Dendritic cell treated with granulocyte-macrophage colony-stimulating factor and Interleukin-4, amounts not matched to agents 40 ng/mL and 50 ng/mL, for 4 days (primary cell): Measurements from ENCODE around the gene CASQ1.

Experiments used
- H3K27ac Mint-ChIP-seq: one replicate; pipeline ENCODE4 v1.8.0; 2022; ENCODE audit warnings: mild to moderate bottlenecking, mixed read lengths
- H3K27me3 Mint-ChIP-seq: one replicate; pipeline ENCODE4 v1.8.0; 2022; ENCODE audit warnings: mild to moderate bottlenecking, mixed read lengths
- H3K36me3 Mint-ChIP-seq: one replicate; pipeline ENCODE4 v1.8.0; 2022; ENCODE audit warnings: low read depth, mixed read lengths
- H3K4me1 Mint-ChIP-seq: one replicate; pipeline ENCODE4 v1.8.0; 2022; ENCODE audit warnings: low read depth, mixed read lengths
- H3K4me3 Mint-ChIP-seq: one replicate; pipeline ENCODE4 v1.8.0; 2022; ENCODE audit warnings: mild to moderate bottlenecking, moderate library complexity, mixed read lengths
- H3K9me3 Mint-ChIP-seq: one replicate; pipeline ENCODE4 v1.8.0; 2022; ENCODE audit warnings: mixed read lengths
- intact Hi-C: fragments of 100-400 bp; cut with micrococcal nuclease; formaldehyde crosslinking; loops from one replicate; pipeline ENCODE4 v1.15.0; 2022

Gene CASQ1

GRCh38 chr1:160161965-160162705, 28.2 kb upstream of the CASQ1 start:
- Mint-ChIP-seq H3K27ac (peak overlapping the region; percentile 58), H3K4me1 (peaks cover 56% of the 10 kb centered on the region), H3K27me3 (peaks cover 4% of the 10 kb centered on the region), H3K36me3 (no peaks in the 10 kb centered on the region), H3K4me3 (no peak overlapping the region), H3K9me3 (no peaks in the 10 kb centered on the region)
- intact Hi-C loops: loop anchor here (5.0 kb wide), 1 partner anchor 60 kb away; no protein-coding TSS in a partner anchor

DNA sequence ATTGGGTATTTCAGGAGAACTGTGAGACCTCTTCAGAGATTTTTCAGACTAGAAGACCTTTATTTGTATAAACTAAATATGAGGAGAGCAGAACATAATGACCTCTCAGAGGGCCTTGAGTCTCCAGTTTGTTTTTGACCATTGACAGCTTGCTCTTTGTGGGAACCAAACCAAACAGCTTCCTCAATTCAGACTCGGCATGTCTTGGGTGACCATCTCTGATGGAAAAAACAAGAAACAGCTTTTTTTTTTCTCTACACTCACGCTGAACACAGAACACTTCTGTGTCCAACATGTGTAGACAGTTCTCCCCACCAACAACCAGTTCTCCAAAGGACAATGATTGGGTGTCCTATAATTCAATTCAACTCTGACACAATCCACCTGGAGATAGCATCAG, 27.4 kb upstream of the CASQ1 start:
- H3K27ac Mint-ChIP-seq: peak overlapping the region; percentile 36

GRCh38 chr1:160163615-160164014, 26.8 kb upstream of the CASQ1 start:
- Mint-ChIP-seq H3K27me3 (peaks cover 8% of the 10 kb centered on the region), H3K4me1 (peaks cover 66% of the 10 kb centered on the region), H3K4me3 (no peak overlapping the region), H3K27ac (peak overlapping the region; percentile 36), H3K9me3 (no peaks in the 10 kb centered on the region), H3K36me3 (no peaks in the 10 kb centered on the region)
- intact Hi-C loops: loop anchor here (5.0 kb wide), 1 partner anchor 61 kb away; no protein-coding TSS in a partner anchor

More for the DNA sequence above, 27.4 kb upstream of the CASQ1 start:
- intact Hi-C loops: loop anchor here (5.0 kb wide), 1 partner anchor 61 kb away; no protein-coding TSS in a partner anchor
- no peaks in the 10 kb centered on the region for H3K9me3 Mint-ChIP-seq
- H3K27me3 Mint-ChIP-seq: peaks cover 7% of the 10 kb centered on the region
- H3K4me3 Mint-ChIP-seq: no peak overlapping the region
- peaks cover 64% of the 10 kb centered on the region for H3K4me1 Mint-ChIP-seq
- H3K36me3 Mint-ChIP-seq: no peaks in the 10 kb centered on the region

DNA sequence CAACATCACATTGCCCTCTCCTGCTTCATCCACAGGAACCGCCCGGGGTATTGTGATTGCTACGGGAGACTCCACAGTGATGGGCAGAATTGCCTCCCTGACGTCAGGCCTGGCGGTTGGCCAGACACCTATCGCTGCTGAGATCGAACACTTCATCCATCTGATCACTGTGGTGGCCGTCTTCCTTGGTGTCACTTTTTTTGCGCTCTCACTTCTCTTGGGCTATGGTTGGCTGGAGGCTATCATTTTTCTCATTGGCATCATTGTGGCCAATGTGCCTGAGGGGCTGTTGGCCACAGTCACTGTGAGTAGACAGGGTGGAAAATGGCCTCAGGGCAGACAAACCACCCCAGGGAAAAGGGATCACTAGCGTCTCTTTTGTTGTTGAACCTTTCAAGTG, 26.3 kb upstream of the CASQ1 start:
- peaks cover 11% of the 10 kb centered on the region for H3K27me3 Mint-ChIP-seq
- H3K9me3 Mint-ChIP-seq: no peaks in the 10 kb centered on the region
- H3K4me1 Mint-ChIP-seq: peaks cover 70% of the 10 kb centered on the region
- no peak overlapping the region for H3K4me3 Mint-ChIP-seq
- no peak overlapping the region for H3K27ac Mint-ChIP-seq
- intact Hi-C loops: loop anchor here (5.0 kb wide), 1 partner anchor 62 kb away; no protein-coding TSS in a partner anchor
- no peaks in the 10 kb centered on the region for H3K36me3 Mint-ChIP-seq

GRCh38 chr1:160166166-160166868, 24.1 kb upstream of the CASQ1 start:
- peaks cover 73% of the 10 kb centered on the region for H3K4me1 Mint-ChIP-seq
- H3K27me3 Mint-ChIP-seq: peaks cover 12% of the 10 kb centered on the region
- H3K9me3 Mint-ChIP-seq: no peaks in the 10 kb centered on the region
- intact Hi-C loops: no loop called here
- H3K36me3 Mint-ChIP-seq: no peaks in the 10 kb centered on the region
- H3K4me3 Mint-ChIP-seq: no peak overlapping the region
- no peak overlapping the region for H3K27ac Mint-ChIP-seq

DNA sequence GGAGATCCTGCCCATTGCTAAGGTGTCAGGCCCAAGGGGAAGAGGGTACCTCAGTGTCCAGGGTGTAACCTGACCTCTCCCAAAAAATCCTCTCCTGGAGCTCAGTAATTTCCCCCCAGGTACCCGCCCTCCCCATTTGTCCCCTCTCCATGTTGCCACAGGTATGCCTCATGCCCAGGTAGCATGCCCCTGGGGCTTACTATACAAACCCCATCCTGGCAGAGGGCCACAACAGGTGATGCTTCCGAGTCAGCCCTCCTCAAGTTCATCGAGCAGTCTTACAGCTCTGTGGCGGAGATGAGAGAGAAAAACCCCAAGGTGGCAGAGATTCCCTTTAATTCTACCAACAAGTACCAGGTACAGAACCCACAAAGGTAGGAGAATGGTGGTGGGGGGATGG, 23.3 kb upstream of the CASQ1 start:
- Mint-ChIP-seq H3K36me3 (no peaks in the 10 kb centered on the region), H3K27ac (no peak overlapping the region), H3K4me1 (peaks cover 66% of the 10 kb centered on the region), H3K4me3 (no peak overlapping the region), H3K9me3 (no peaks in the 10 kb centered on the region), H3K27me3 (peaks cover 13% of the 10 kb centered on the region)
- intact Hi-C loops: no loop called here

DNA sequence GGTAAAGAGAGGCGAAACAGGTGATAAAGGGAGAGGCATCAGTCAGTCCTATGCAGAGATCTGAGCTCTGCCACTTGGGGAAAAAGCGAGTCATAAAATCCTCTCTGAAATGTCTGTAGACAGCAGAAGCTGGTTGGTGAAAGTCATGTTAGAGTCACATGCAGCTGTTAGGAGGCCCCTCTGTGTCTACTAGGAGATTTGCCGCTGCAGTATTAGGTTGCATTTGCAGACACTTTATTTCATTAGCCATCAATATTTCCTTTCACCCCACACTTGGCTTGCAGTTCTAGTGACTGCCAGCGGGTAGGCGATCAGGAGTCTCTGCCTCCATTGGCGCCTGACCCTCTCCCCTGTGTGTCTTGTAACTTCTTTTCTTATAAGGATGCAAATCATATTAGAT, 22.8 kb upstream of the CASQ1 start:
- H3K4me3 Mint-ChIP-seq: no peak overlapping the region
- H3K9me3 Mint-ChIP-seq: no peaks in the 10 kb centered on the region
- no peak overlapping the region for H3K27ac Mint-ChIP-seq
- intact Hi-C loops: no loop called here
- peaks cover 14% of the 10 kb centered on the region for H3K27me3 Mint-ChIP-seq
- peaks cover 61% of the 10 kb centered on the region for H3K4me1 Mint-ChIP-seq
- H3K36me3 Mint-ChIP-seq: no peaks in the 10 kb centered on the region

- Mint-ChIP-seq H3K27me3 (peaks cover 14% of the 10 kb centered on the region), H3K27ac (no peak overlapping the region), H3K4me3 (no peak overlapping the region), H3K4me1 (peaks cover 56% of the 10 kb centered on the region), H3K9me3 (no peaks in the 10 kb centered on the region), H3K36me3 (no peaks in the 10 kb centered on the region)
- intact Hi-C loops: no loop called here
Observed at GRCh38 chr1:160168016-160168415, 22.4 kb upstream of the CASQ1 start.

GRCh38 chr1:160168609-160169369, 21.6 kb upstream of the CASQ1 start:
- Mint-ChIP-seq H3K27me3 (peaks cover 17% of the 10 kb centered on the region), H3K27ac (no peak overlapping the region), H3K4me3 (no peak overlapping the region), H3K36me3 (no peaks in the 10 kb centered on the region), H3K9me3 (no peaks in the 10 kb centered on the region), H3K4me1 (peaks cover 49% of the 10 kb centered on the region)
- intact Hi-C loops: no loop called here

DNA sequence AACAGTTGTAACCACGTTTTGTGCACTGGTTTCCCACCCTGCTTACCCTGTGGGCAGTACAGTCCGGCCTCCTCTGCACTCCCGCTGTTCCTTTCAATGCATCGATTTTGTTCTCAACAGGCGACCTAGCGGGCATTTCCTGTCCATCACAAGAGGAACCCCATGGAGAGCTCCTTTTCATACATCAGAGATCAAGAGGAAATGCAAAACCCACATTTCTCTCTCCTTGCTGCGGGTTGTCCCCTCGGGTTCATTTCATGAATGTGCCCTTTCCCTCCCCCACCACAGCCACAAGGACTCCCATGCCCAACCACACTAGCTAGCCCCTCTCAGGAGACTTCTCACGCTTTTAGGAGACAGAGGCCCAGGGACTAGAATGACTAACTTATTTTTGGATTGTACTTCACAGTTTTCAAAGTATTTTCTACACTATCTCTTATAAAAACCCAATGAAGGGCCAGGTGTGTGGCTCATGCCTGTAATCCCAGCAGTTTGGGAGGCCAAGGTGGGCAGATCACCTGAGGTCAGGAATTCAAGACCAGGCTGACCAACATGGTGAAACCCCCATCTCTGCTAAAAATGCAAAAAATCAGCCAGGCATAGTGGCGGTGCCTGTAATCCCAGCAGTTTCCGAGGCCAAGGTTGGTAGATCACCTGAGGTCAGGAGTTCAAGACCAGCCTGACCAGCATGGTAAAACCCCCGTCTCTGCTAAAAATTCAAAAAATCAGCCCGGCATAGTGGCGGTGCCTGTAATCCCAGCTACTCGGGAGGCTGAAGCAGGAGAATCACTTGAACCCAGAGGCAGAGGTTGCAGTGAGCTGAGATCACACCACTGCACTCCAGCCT, 20.6 kb upstream of the CASQ1 start:
- peaks cover 41% of the 10 kb centered on the region for H3K4me1 Mint-ChIP-seq
- peaks cover 21% of the 10 kb centered on the region for H3K27me3 Mint-ChIP-seq
- H3K9me3 Mint-ChIP-seq: no peaks in the 10 kb centered on the region
- H3K27ac Mint-ChIP-seq: no peak overlapping the region
- H3K36me3 Mint-ChIP-seq: no peaks in the 10 kb centered on the region
- intact Hi-C loops: no loop called here
- no peak overlapping the region for H3K4me3 Mint-ChIP-seq

GRCh38 chr1:160171354-160171753, 19.0 kb upstream of the CASQ1 start:
- peaks cover 31% of the 10 kb centered on the region for H3K4me1 Mint-ChIP-seq
- no peak overlapping the region for H3K4me3 Mint-ChIP-seq
- H3K27ac Mint-ChIP-seq: no peak overlapping the region
- H3K27me3 Mint-ChIP-seq: peaks cover 21% of the 10 kb centered on the region
- no peaks in the 10 kb centered on the region for H3K36me3 Mint-ChIP-seq
- intact Hi-C loops: no loop called here
- no peaks in the 10 kb centered on the region for H3K9me3 Mint-ChIP-seq

DNA sequence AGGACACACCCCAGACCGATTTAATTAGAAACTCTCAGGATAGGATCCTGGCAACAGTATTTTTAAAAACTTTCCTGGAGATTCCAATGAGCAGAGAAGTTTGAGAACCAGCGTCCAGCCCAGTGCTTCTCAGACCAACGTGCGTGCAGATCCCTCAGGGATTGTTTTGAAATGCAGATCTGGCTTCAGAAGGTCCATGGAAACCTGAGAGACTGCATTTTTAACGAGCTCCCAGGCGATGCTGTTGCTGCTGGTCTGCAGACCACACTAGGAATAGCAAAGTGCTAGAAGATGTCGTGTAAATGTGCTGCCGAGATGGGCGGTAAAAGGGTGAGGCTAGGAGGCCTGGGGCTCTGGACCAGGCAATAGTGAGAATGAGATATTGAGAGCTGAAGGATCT, 18.4 kb upstream of the CASQ1 start:
- Mint-ChIP-seq H3K36me3 (no peaks in the 10 kb centered on the region), H3K9me3 (no peaks in the 10 kb centered on the region), H3K4me1 (peaks cover 25% of the 10 kb centered on the region), H3K27me3 (peaks cover 19% of the 10 kb centered on the region), H3K27ac (no peak overlapping the region), H3K4me3 (no peak overlapping the region)
- intact Hi-C loops: no loop called here

- no peaks in the 10 kb centered on the region for H3K9me3 Mint-ChIP-seq
- no peaks in the 10 kb centered on the region for H3K4me1 Mint-ChIP-seq
- no peak overlapping the region for H3K4me3 Mint-ChIP-seq
- H3K27ac Mint-ChIP-seq: no peak overlapping the region
- H3K36me3 Mint-ChIP-seq: no peaks in the 10 kb centered on the region
- intact Hi-C loops: no loop called here
- peaks cover 16% of the 10 kb centered on the region for H3K27me3 Mint-ChIP-seq
Observed at GRCh38 chr1:160177231-160177630, 13.1 kb upstream of the CASQ1 start.
